CD14-positive monocyte (primary cell): ENCODE results near the gene PRKN. TPM values are rescaled to one million over a fixed set of nuclear protein-coding genes. Genes with fewer than 3 reads are reported as not detected.

Source experiments
- DNase-seq, 3 donors: peaks; one replicate each; pipeline ENCODE4 v3.0.0-alpha.2; 2011 to 2022
- H2AFZ ChIP-seq: 2 replicates; pipeline ENCODE4 v1.6.0; 2012; ENCODE audit warnings: mild to moderate bottlenecking, low read depth, low read length, inconsistent platforms; ENCODE audit not compliant: insufficient read depth, poor library complexity, severe bottlenecking
- H3K27ac ChIP-seq, 2 donors: 1 replicate in 1 of 2; 2 replicates in 1 of 2; pipeline ENCODE4 v1.5.1; 2012 to 2013; ENCODE audit warnings: low read length in 2 of 2, control low read depth in 1 of 2, inconsistent platforms in 1 of 2, low read depth in 1 of 2, mild to moderate bottlenecking in 1 of 2
- H3K27me3 ChIP-seq, 2 donors: one replicate each; pipeline versions ENCODE4 v1.6.0 to v1.6.1; 2011 to 2013; ENCODE audit warnings: low read length in 2 of 2; ENCODE audit not compliant: control insufficient read depth in 2 of 2, insufficient read depth in 2 of 2
- H3K36me3 ChIP-seq, 2 donors: replicated peaks in 1 of 2; 1 replicate in 1 of 2; 2 replicates in 1 of 2; pipeline versions ENCODE4 v1.5.1 to v1.6.1; 2012 to 2013; ENCODE audit warnings: low read length in 2 of 2, control low read depth in 1 of 2, inconsistent platforms in 1 of 2, mild to moderate bottlenecking in 1 of 2; ENCODE audit not compliant: insufficient read depth in 2 of 2, control insufficient read depth in 1 of 2
- H3K4me1 ChIP-seq, 2 donors: 1 replicate in 1 of 2; 2 replicates in 1 of 2; pipeline versions ENCODE4 v1.5.1 to v1.6.1; 2012 to 2013; ENCODE audit warnings: low read length in 2 of 2, control low read depth in 1 of 2, inconsistent platforms in 1 of 2, mild to moderate bottlenecking in 1 of 2, moderate library complexity in 1 of 2; ENCODE audit not compliant: insufficient read depth in 2 of 2, control insufficient read depth in 1 of 2
- H3K4me2 ChIP-seq: replicated peaks from 2 replicates; pipeline ENCODE3; 2012; ENCODE audit warnings: low read length, moderate library complexity, mild to moderate bottlenecking; ENCODE audit not compliant: poor library complexity, severe bottlenecking; ENCODE audit errors: extremely low read depth
- H3K4me3 ChIP-seq, 3 experiments: fragments of 200-600 bp in 1 of 3; sonication (generic) in 1 of 3; replicated peaks in 1 of 3; 1 replicate in 2 of 3; 2 replicates in 1 of 3; pipeline ENCODE4 v1.5.1; 2011 to 2013; ENCODE audit warnings: low read length in 3 of 3, mild to moderate bottlenecking in 3 of 3, control low read depth in 2 of 3, low read depth in 2 of 3, inconsistent platforms in 1 of 3, moderate library complexity in 1 of 3
- H3K79me2 ChIP-seq: 2 replicates; pipeline ENCODE4 v1.6.0; 2012; ENCODE audit warnings: mild to moderate bottlenecking, control low read depth, inconsistent platforms, low read length, moderate library complexity; ENCODE audit not compliant: insufficient read depth
- H3K9ac ChIP-seq: 2 replicates; pipeline ENCODE4 v1.6.0; 2017; ENCODE audit warnings: low read length, mild to moderate bottlenecking; ENCODE audit not compliant: insufficient read depth, poor library complexity, severe bottlenecking
- H3K9me3 ChIP-seq, 2 donors: replicated peaks in 1 of 2; 1 replicate in 1 of 2; 2 replicates in 1 of 2; pipeline versions ENCODE4 v1.5.1 to v1.6.1; 2012 to 2013; ENCODE audit warnings: low read length in 2 of 2, control low read depth in 1 of 2; ENCODE audit not compliant: control insufficient read depth in 1 of 2, insufficient read depth in 1 of 2
- H4K20me1 ChIP-seq: 2 replicates; pipeline ENCODE4 v1.6.0; 2012; ENCODE audit warnings: mild to moderate bottlenecking, low read length, control low read depth, moderate library complexity; ENCODE audit not compliant: insufficient read depth
- H3K27ac Mint-ChIP-seq, 7 donors: one replicate each; pipeline ENCODE4 v1.8.0; 2020; ENCODE audit warnings: mild to moderate bottlenecking in 7 of 7, mixed read lengths in 7 of 7, moderate library complexity in 6 of 7, inconsistent platforms in 2 of 7
- H3K27me3 Mint-ChIP-seq, 3 donors: one replicate each; pipeline ENCODE4 v1.8.0; 2021 to 2022; ENCODE audit warnings: low read depth in 3 of 3, mild to moderate bottlenecking in 3 of 3, mixed read lengths in 3 of 3, moderate library complexity in 3 of 3, inconsistent platforms in 1 of 3
- H3K36me3 Mint-ChIP-seq, 2 donors: one replicate each; pipeline ENCODE4 v1.8.0; 2020; ENCODE audit warnings: mixed read lengths in 2 of 2, inconsistent platforms in 1 of 2, mild to moderate bottlenecking in 1 of 2
- H3K4me1 Mint-ChIP-seq: one replicate; pipeline ENCODE4 v1.8.0; 2020; ENCODE audit warnings: mild to moderate bottlenecking, mixed read lengths
- H3K4me3 Mint-ChIP-seq, 2 donors: one replicate each; pipeline ENCODE4 v1.8.0; 2020; ENCODE audit warnings: mild to moderate bottlenecking in 2 of 2, mixed read lengths in 2 of 2, moderate library complexity in 1 of 2
- H3K9me3 Mint-ChIP-seq, 7 donors: one replicate each; pipeline ENCODE4 v1.8.0; 2020 to 2022; ENCODE audit warnings: mixed read lengths in 7 of 7, mild to moderate bottlenecking in 6 of 7, moderate library complexity in 6 of 7, inconsistent platforms in 2 of 7
- WGBS: methylation state at CpG from one replicate; pipeline ENCODE4 v1.1.5; 2013; ENCODE audit warnings: missing lambda C conversion rate; ENCODE audit not compliant: insufficient coverage; 5-methylcytosine and 5-hydroxymethylcytosine counted together
- intact Hi-C, 2 donors: fragments of 100-400 bp; cut with micrococcal nuclease; formaldehyde crosslinking; loops; one replicate each; pipeline versions ENCODE4 v1.15.0 to v1.15.1; 2023
- polyA plus RNA-seq, 3 donors: library from polyadenylated mRNA; depleted of rRNA in 1 of 3; unstranded in 2 of 3; stranded (reverse) in 1 of 3; fragments of 300-500 nt in 2 of 3; fragments of >200 nt in 1 of 3; fragmentation: Illumina TruSeq in 2 of 3; gene quantifications; 1 replicate in 2 of 3; 2 replicates in 1 of 3; pipeline ENCODE4 v1.2.3, GENCODE V29; 2012 to 2021
- TF ChIP-seq, protein P1 (sequence below): fragments of 200-600 bp; IDR thresholded peaks from one replicate; pipeline ENCODE4 v1.8.0; 2022; ENCODE audit warnings: antibody characterized with exemption, mild to moderate bottlenecking

The PRKN gene
- polyA plus RNA-seq, 3 donors = 0.19 to 0.21 TPM; not detected in 1

GRCh38 chr6:161480421-161481155 is 1247.0 kb downstream of the PRKN start:
- DNase-seq = no peak
- Histone ChIP-seq H3K27ac (no peak overlapping the region), H3K79me2 (no peaks in the 10 kb centered on the region), H3K9ac (no peak overlapping the region), H3K4me1 (no peaks in the 10 kb centered on the region), H3K9me3 (no peaks in the 10 kb centered on the region), H2AFZ (no peak overlapping the region), H3K27me3 (no peaks in the 10 kb centered on the region), H3K4me3 (no peak overlapping the region), H3K36me3 (no peaks in the 10 kb centered on the region), H4K20me1 (no peaks in the 10 kb centered on the region), H3K4me2 (no peak overlapping the region)
- no peaks in the 10 kb centered on the region for H3K36me3 Mint-ChIP-seq
- H3K9me3 Mint-ChIP-seq = peaks cover 0 to 6% (median 5%) of the 10 kb centered on the region in 7 donors
- TF ChIP-seq, protein P1, sequence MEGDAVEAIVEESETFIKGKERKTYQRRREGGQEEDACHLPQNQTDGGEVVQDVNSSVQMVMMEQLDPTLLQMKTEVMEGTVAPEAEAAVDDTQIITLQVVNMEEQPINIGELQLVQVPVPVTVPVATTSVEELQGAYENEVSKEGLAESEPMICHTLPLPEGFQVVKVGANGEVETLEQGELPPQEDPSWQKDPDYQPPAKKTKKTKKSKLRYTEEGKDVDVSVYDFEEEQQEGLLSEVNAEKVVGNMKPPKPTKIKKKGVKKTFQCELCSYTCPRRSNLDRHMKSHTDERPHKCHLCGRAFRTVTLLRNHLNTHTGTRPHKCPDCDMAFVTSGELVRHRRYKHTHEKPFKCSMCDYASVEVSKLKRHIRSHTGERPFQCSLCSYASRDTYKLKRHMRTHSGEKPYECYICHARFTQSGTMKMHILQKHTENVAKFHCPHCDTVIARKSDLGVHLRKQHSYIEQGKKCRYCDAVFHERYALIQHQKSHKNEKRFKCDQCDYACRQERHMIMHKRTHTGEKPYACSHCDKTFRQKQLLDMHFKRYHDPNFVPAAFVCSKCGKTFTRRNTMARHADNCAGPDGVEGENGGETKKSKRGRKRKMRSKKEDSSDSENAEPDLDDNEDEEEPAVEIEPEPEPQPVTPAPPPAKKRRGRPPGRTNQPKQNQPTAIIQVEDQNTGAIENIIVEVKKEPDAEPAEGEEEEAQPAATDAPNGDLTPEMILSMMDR = no peak
- intact Hi-C loops = no loop called here
- peaks cover 0 to 3% (median 0%) of the 10 kb centered on the region in 3 donors for H3K27me3 Mint-ChIP-seq
- H3K4me1 Mint-ChIP-seq = no peaks in the 10 kb centered on the region
- H3K4me3 Mint-ChIP-seq = no peak overlapping the region
- H3K27ac Mint-ChIP-seq = no peak overlapping the region
- WGBS = 87% methylated on average over 9 of the region's 12 CpGs

- H3K27me3 Mint-ChIP-seq = peaks cover 0 to 3% (median 0%) of the 10 kb centered on the region in 3 donors
- no peak overlapping the region for H3K4me3 Mint-ChIP-seq
- H2AFZ ChIP-seq = no peak overlapping the region
- no peak for DNase-seq
- H3K4me1 ChIP-seq = no peaks in the 10 kb centered on the region
- no peaks in the 10 kb centered on the region for H3K36me3 Mint-ChIP-seq
- no peak overlapping the region for H3K9ac ChIP-seq
- no peaks in the 10 kb centered on the region for H4K20me1 ChIP-seq
- 97% methylated on average over 4 of the region's 4 CpGs for WGBS
- no peak overlapping the region for H3K27ac Mint-ChIP-seq
- no peaks in the 10 kb centered on the region for H3K36me3 ChIP-seq
- no peak overlapping the region for H3K27ac ChIP-seq
- no peaks in the 10 kb centered on the region for H3K9me3 ChIP-seq
- no peaks in the 10 kb centered on the region for H3K27me3 ChIP-seq
- no peak overlapping the region for H3K4me3 ChIP-seq
- no peak overlapping the region for H3K4me2 ChIP-seq
- no peaks in the 10 kb centered on the region for H3K79me2 ChIP-seq
- H3K4me1 Mint-ChIP-seq = no peaks in the 10 kb centered on the region
- intact Hi-C loops = no loop called here
- peaks cover 0 to 12% (median 8%) of the 10 kb centered on the region in 7 donors for H3K9me3 Mint-ChIP-seq
- TF ChIP-seq, protein P1 = no peak
Measured at GRCh38 chr6:161479376-161479775, 1248.2 kb downstream of the PRKN start.
